GM23338 (cell line): Measurements from ENCODE around the gene MTX3.

Experiments used
- EZH2 ChIP-seq: fragments of 200-600 bp; sonication (generic); IDR thresholded peaks from one replicate; pipeline ENCODE4 v1.8.0; 2017; ENCODE audit warnings: antibody characterized with exemption, mild to moderate bottlenecking, low read depth; ENCODE audit not compliant: unreplicated experiment
- EZH2phosphoT487 ChIP-seq: fragments of 200-600 bp; sonication (generic); IDR thresholded peaks from one replicate; pipeline ENCODE4 v1.8.1; 2018; ENCODE audit warnings: antibody characterized with exemption; ENCODE audit not compliant: unreplicated experiment
- NANOG ChIP-seq: IDR thresholded peaks from 2 replicates; pipeline ENCODE4 v1.6.1; 2016; ENCODE audit warnings: antibody characterized with exemption, borderline replicate concordance
- POLR2AphosphoS5 ChIP-seq: IDR thresholded peaks from 2 replicates; pipeline ENCODE4 v1.6.1; 2016; ENCODE audit warnings: antibody characterized with exemption, low read depth
- REST ChIP-seq: IDR thresholded peaks from one replicate; pipeline ENCODE4 v1.6.1; 2018; ENCODE audit warnings: antibody characterized with exemption; ENCODE audit not compliant: unreplicated experiment
- TF ChIP-seq, protein P1 (sequence below), 2 experiments: fragments of 200-600 bp in 1 of 2; sonication (generic) in 1 of 2; conservative IDR thresholded peaks; 2 replicates each; pipeline versions ENCODE4 v1.5.1 to v1.6.1; 2016 to 2017; ENCODE audit warnings: antibody characterized with exemption in 2 of 2, low read depth in 2 of 2, mild to moderate bottlenecking in 2 of 2, moderate library complexity in 1 of 2

GRCh38 chr5:80026841-80027240 lies 35.8 kb upstream of the MTX3 start:
- TF ChIP-seq EZH2 (no peak), POLR2AphosphoS5 (no peak), EZH2phosphoT487 (no peak), NANOG (no peak), REST (no peak)
- TF ChIP-seq, protein P1, sequence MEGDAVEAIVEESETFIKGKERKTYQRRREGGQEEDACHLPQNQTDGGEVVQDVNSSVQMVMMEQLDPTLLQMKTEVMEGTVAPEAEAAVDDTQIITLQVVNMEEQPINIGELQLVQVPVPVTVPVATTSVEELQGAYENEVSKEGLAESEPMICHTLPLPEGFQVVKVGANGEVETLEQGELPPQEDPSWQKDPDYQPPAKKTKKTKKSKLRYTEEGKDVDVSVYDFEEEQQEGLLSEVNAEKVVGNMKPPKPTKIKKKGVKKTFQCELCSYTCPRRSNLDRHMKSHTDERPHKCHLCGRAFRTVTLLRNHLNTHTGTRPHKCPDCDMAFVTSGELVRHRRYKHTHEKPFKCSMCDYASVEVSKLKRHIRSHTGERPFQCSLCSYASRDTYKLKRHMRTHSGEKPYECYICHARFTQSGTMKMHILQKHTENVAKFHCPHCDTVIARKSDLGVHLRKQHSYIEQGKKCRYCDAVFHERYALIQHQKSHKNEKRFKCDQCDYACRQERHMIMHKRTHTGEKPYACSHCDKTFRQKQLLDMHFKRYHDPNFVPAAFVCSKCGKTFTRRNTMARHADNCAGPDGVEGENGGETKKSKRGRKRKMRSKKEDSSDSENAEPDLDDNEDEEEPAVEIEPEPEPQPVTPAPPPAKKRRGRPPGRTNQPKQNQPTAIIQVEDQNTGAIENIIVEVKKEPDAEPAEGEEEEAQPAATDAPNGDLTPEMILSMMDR (conservative IDR thresholded peaks at IDR 0.05; ENCODE audit: low read depth in 2 of 2), result no peak
